ENCODE results near the gene ATF6B. TPM values are rescaled to one million over a fixed set of nuclear protein-coding genes. Genes with fewer than 3 reads are reported as not detected.

The ATF6B gene
- total RNA-seq, 1 experiment from 2014 or later, result 45.3 TPM

DNA sequence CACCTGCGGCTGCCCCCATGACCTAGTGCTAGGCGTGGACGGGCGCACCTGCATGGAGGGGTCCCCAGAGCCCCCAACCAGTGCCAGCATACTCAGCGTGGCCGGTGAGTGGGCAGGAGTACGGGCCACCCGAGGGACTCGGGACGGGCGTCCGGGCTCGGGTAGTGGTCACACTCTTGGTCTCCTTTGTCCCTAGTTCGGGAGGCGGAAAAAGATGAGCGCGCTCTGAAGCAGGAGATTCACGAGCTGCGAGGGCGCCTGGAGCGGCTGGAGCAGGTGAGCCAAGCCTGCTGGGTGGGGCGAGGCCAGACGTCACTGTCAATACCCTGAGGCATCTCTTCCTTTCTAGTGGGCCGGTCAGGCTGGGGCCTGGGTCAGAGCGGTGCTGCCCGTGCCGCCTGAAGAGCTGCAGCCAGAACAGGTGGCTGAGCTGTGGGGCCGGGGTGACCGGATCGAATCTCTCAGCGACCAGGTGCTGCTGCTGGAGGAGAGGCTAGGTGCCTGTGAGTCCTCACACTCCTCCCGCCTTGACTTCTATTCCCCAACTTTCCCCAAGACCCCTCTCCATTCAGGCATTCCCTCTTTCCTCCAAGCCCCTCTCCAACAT is 39.2 kb upstream of the ATF6B start:
- H3K14ac ChIP-seq (ENCODE audit: insufficient read depth, low read length), result no peak overlapping the region
- H3K79me1 ChIP-seq (ENCODE audit: insufficient read depth, low read depth, low read length, poor library complexity, severe bottlenecking), result no peaks in the 10 kb centered on the region
- no peak overlapping the region for H2AK5ac ChIP-seq (ENCODE audit: insufficient read length, low read length)
- H3K4me2 ChIP-seq (ENCODE audit: insufficient read depth, insufficient read length, low read length), result no peak overlapping the region
- H3K27me3 Mint-ChIP-seq (ENCODE audit: low read depth), result no peaks in the 10 kb centered on the region; the same call in 1 of the 2 replicates
- H3K4me3 Mint-ChIP-seq, result no peak overlapping the region; a peak in 2 of 5 replicates
- no peak overlapping the region for H3K9ac ChIP-seq (ENCODE audit: extremely low read depth, insufficient read length, low read length)
- no peak overlapping the region for H2BK12ac ChIP-seq (ENCODE audit: insufficient read length, low read depth, low read length)
- H2BK5ac ChIP-seq (ENCODE audit: insufficient read length, low read length), result no peak overlapping the region
- no peaks in the 10 kb centered on the region for H3K79me2 ChIP-seq (ENCODE audit: insufficient read depth, low read length)
- no peak overlapping the region for H2BK20ac ChIP-seq (ENCODE audit: low read depth, low read length, poor library complexity, severe bottlenecking)
- H3K36me3 Mint-ChIP-seq (ENCODE audit: insufficient read depth in 1 of 3, low read depth in 3 of 3), result peaks cover 46 to 79% (median 61%) of the 10 kb centered on the region in 3 experiments
- peak; percentile 68 for DNase-seq
- TF ChIP-seq, protein P1, sequence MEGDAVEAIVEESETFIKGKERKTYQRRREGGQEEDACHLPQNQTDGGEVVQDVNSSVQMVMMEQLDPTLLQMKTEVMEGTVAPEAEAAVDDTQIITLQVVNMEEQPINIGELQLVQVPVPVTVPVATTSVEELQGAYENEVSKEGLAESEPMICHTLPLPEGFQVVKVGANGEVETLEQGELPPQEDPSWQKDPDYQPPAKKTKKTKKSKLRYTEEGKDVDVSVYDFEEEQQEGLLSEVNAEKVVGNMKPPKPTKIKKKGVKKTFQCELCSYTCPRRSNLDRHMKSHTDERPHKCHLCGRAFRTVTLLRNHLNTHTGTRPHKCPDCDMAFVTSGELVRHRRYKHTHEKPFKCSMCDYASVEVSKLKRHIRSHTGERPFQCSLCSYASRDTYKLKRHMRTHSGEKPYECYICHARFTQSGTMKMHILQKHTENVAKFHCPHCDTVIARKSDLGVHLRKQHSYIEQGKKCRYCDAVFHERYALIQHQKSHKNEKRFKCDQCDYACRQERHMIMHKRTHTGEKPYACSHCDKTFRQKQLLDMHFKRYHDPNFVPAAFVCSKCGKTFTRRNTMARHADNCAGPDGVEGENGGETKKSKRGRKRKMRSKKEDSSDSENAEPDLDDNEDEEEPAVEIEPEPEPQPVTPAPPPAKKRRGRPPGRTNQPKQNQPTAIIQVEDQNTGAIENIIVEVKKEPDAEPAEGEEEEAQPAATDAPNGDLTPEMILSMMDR (conservative IDR thresholded peaks at IDR 0.05), result no peak
- H3T11ph ChIP-seq (ENCODE audit: low read length), result no peak overlapping the region
- H4K91ac ChIP-seq (ENCODE audit: insufficient read length, low read depth, low read length), result no peak overlapping the region
- no peaks in the 10 kb centered on the region for H3K23me2 ChIP-seq (ENCODE audit: insufficient read length, low read depth, low read length, poor library complexity, severe bottlenecking)
- no peak overlapping the region for H3K27ac ChIP-seq (ENCODE audit: insufficient read length, low read depth, low read length)
- H4K5ac ChIP-seq (ENCODE audit: insufficient read length, low read depth, low read length), result no peak overlapping the region
- peaks cover 2% of the 10 kb centered on the region for H4K20me1 ChIP-seq (ENCODE audit: control insufficient read depth, insufficient read depth, insufficient read length)
- H3K4me1 Mint-ChIP-seq, result peaks cover 3 to 23% of the 10 kb centered on the region in 2 experiments; a peak in 2 of 4 replicates
- H3K18ac ChIP-seq (ENCODE audit: insufficient read length, low read depth, low read length), result no peak overlapping the region
- H4K8ac ChIP-seq (replicated peaks; ENCODE audit: insufficient read length, low read depth, low read length), result no peak overlapping the region
- no peak overlapping the region for H2AFZ ChIP-seq (ENCODE audit: low read length)
- H3K23ac ChIP-seq (ENCODE audit: insufficient read length, low read depth, low read length), result no peak overlapping the region
- no peaks in the 10 kb centered on the region for H3K9me3 Mint-ChIP-seq
- no peaks in the 10 kb centered on the region for H3K4me1 ChIP-seq (ENCODE audit: insufficient read depth, low read length)
- no peaks in the 10 kb centered on the region for H3K9me3 ChIP-seq (ENCODE audit: control insufficient read depth, low read depth, low read length)
- H2BK15ac ChIP-seq (ENCODE audit: low read depth, low read length), result no peak overlapping the region
- H3K27ac Mint-ChIP-seq, result peak overlapping the region in 2 of 3 experiments; percentile 38 to 66; a peak in 5 of 7 replicates
- H3K4ac ChIP-seq (ENCODE audit: low read depth, low read length), result no peak overlapping the region
- H3K56ac ChIP-seq (ENCODE audit: insufficient read length, low read depth, low read length), result no peak overlapping the region
- WGBS (ENCODE audit: extremely low coverage, insufficient read length, low lambda C conversion rate), result no CpG with 5 or more reads among the region's 32 CpGs
- no peaks in the 10 kb centered on the region for H3K27me3 ChIP-seq (ENCODE audit: insufficient read depth, low read length)
- no peak overlapping the region for H2BK120ac ChIP-seq (ENCODE audit: low read depth, low read length, poor library complexity, severe bottlenecking)

Measured in H9 (cell line).